ENCODE data around the gene SHCBP1L. TPM values are rescaled to one million over a fixed set of nuclear protein-coding genes. Genes with fewer than 3 reads are reported as not detected.

SHCBP1L gene
- total RNA-seq, 1 donor from 2014 or later = not detected

DNA sequence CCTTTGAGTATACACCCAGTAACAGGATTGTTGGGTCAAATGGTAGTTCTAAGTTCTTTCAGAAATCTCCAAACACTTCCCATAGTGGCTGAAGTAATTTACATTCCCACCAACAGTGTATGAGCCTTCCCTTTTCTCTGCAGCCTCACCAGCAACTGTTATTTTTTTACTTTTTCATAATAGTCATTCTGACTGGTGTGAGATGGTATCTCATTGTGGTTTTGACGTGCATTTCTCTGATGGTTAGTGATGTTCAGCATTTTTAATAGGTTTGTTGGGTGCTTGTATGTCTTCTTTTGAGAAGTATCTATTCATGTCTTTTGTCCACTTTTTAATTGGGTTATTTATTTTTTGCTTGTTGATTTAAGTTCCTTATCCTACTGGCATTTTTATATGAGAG is 43.9 kb upstream of the SHCBP1L start:
- H3K36me3 Mint-ChIP-seq (ENCODE audit: insufficient read depth) = no peaks in the 10 kb centered on the region
- H3K4me3 Mint-ChIP-seq (ENCODE audit: low read depth) = no peak overlapping the region
- no peak overlapping the region for H3K27ac Mint-ChIP-seq
- no peak for DNase-seq (ENCODE audit: low spot score, unreplicated experiment)
- TF ChIP-seq, protein P1, sequence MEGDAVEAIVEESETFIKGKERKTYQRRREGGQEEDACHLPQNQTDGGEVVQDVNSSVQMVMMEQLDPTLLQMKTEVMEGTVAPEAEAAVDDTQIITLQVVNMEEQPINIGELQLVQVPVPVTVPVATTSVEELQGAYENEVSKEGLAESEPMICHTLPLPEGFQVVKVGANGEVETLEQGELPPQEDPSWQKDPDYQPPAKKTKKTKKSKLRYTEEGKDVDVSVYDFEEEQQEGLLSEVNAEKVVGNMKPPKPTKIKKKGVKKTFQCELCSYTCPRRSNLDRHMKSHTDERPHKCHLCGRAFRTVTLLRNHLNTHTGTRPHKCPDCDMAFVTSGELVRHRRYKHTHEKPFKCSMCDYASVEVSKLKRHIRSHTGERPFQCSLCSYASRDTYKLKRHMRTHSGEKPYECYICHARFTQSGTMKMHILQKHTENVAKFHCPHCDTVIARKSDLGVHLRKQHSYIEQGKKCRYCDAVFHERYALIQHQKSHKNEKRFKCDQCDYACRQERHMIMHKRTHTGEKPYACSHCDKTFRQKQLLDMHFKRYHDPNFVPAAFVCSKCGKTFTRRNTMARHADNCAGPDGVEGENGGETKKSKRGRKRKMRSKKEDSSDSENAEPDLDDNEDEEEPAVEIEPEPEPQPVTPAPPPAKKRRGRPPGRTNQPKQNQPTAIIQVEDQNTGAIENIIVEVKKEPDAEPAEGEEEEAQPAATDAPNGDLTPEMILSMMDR (IDR thresholded peaks at IDR 0.05; ENCODE audit: unreplicated experiment) = no peak
- H3K9me3 Mint-ChIP-seq (ENCODE audit: low read depth) = no peaks in the 10 kb centered on the region
- peaks cover 6% of the 10 kb centered on the region for H3K27me3 Mint-ChIP-seq
- no peaks in the 10 kb centered on the region for H3K4me1 Mint-ChIP-seq (ENCODE audit: low read depth)

DNA sequence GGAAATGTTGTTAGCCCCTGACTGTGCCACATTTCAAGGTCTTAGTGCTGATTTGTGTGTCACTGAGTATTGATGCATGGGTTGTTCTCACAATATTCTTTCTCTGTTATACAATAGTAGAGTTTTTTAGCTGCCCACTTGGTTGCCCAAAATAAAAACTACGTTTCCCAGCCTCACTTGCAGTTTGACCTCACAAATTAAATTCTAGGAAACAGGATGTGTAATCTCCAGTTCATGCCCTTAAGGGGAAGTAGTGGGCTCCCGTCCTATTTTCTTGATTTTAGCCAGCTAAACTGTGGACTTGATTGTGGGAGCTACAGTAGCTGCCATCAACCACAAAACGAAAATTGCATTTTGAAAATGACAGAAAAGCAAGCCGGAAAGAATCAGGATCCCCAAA is 42.9 kb upstream of the SHCBP1L start:
- TF ChIP-seq, protein P1 (IDR thresholded peaks at IDR 0.05; ENCODE audit: unreplicated experiment) = no peak
- no peak for DNase-seq (ENCODE audit: low spot score, unreplicated experiment)
- Mint-ChIP-seq H3K4me3 (ENCODE audit: low read depth) (no peak overlapping the region), H3K27me3 (peaks cover 3% of the 10 kb centered on the region), H3K36me3 (ENCODE audit: insufficient read depth) (no peaks in the 10 kb centered on the region), H3K4me1 (ENCODE audit: low read depth) (no peaks in the 10 kb centered on the region), H3K9me3 (ENCODE audit: low read depth) (no peaks in the 10 kb centered on the region), H3K27ac (no peak overlapping the region)

- TF ChIP-seq, protein P1 (IDR thresholded peaks at IDR 0.05; ENCODE audit: unreplicated experiment) = no peak
- H3K4me3 Mint-ChIP-seq (ENCODE audit: low read depth) = no peak overlapping the region
- no peaks in the 10 kb centered on the region for H3K4me1 Mint-ChIP-seq (ENCODE audit: low read depth)
- H3K36me3 Mint-ChIP-seq (ENCODE audit: insufficient read depth) = no peaks in the 10 kb centered on the region
- H3K27me3 Mint-ChIP-seq = no peaks in the 10 kb centered on the region
- no peak overlapping the region for H3K27ac Mint-ChIP-seq
- no peak for DNase-seq (ENCODE audit: low spot score, unreplicated experiment)
- no peaks in the 10 kb centered on the region for H3K9me3 Mint-ChIP-seq (ENCODE audit: low read depth)
Measured at GRCh38 chr1:182993746-182994145, 40.8 kb upstream of the SHCBP1L start.

DNA sequence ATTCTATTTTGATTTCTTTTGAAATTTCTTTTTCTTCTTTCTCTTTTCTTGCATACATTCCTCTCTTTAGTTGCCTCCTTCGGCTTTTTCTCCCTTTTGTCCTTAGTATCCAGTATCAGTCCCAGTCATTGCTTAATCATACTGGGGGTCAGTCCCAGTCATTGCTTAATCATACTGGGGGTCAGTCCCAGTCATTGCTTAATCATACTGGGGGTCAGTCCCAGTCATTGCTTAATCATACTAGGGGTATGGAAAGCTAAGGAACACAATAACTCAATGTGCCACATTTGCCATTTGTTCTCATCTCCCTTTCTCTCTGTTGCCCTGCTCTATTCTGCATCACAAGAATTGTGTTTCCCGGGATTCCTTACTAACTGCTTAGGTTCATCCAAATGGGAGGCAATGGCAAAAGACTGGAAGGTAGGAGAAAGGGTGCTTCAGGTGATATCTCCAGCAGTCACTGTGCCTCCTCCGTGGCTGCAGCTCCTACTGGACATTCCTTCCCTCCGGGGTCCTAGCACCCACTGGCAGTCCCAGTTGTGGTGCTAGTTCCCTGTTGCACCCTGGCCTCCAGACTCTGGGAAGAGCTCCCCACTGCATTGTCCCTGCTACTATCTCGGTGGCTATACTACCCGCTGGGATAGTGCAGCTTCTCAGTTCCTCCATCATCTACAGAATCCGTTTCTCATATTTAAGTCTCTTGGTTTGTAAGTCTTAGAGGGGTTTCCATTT is 37.6 kb upstream of the SHCBP1L start:
- no peak overlapping the region for H3K27ac Mint-ChIP-seq
- TF ChIP-seq, protein P1 (IDR thresholded peaks at IDR 0.05; ENCODE audit: unreplicated experiment) = no peak
- H3K4me1 Mint-ChIP-seq (ENCODE audit: low read depth) = peaks cover 3% of the 10 kb centered on the region
- no peaks in the 10 kb centered on the region for H3K9me3 Mint-ChIP-seq (ENCODE audit: low read depth)
- no peaks in the 10 kb centered on the region for H3K27me3 Mint-ChIP-seq
- no peak overlapping the region for H3K4me3 Mint-ChIP-seq (ENCODE audit: low read depth)
- DNase-seq (ENCODE audit: low spot score, unreplicated experiment) = no peak
- H3K36me3 Mint-ChIP-seq (ENCODE audit: insufficient read depth) = no peaks in the 10 kb centered on the region

DNA sequence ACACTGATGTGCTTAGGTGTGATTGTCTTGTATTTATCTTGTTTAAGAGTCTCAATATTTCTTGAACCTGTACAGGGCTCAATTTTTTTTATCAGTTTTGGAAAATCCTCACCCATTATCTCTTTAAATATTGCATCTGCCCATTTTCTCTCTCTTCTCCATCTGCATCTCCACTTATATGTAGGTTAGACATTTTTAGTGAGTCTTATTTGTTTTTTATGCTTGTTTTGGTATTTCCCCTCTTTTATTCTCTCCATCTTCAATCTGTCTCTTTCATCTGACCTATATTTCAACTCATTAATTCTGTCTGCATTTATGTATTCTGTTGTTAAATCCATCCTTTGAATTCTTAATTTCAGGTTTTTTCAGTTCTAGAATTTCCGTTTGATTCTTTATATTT is 32.9 kb upstream of the SHCBP1L start:
- H3K9me3 Mint-ChIP-seq (ENCODE audit: low read depth) = no peaks in the 10 kb centered on the region
- no peak overlapping the region for H3K27ac Mint-ChIP-seq
- TF ChIP-seq, protein P1 (IDR thresholded peaks at IDR 0.05; ENCODE audit: unreplicated experiment) = no peak
- peaks cover 3% of the 10 kb centered on the region for H3K4me1 Mint-ChIP-seq (ENCODE audit: low read depth)
- DNase-seq (ENCODE audit: low spot score, unreplicated experiment) = no peak
- H3K4me3 Mint-ChIP-seq (ENCODE audit: low read depth) = no peak overlapping the region
- no peaks in the 10 kb centered on the region for H3K27me3 Mint-ChIP-seq
- H3K36me3 Mint-ChIP-seq (ENCODE audit: insufficient read depth) = no peaks in the 10 kb centered on the region
